Measurements from ENCODE around the gene PMF1. TPM values are rescaled to one million over a fixed set of nuclear protein-coding genes. Genes with fewer than 3 reads are reported as not detected.

Gene PMF1
- 55.3 and 55.9 TPM in 2 replicates for total RNA-seq

GRCh38 chr1:156212833-156213643 lies at the start of gene PMF1:
TSS of gene PMF1 (plus strand) at chr1:156213007. CDS start at chr1:156213016, 9 bp downstream.
- DNase-seq (ENCODE audit: low read depth) (peak; percentile 90), FAIRE-seq (no peak)
- TF ChIP-seq CTCF (IDR thresholded peaks at IDR 0.05; ENCODE audit: insufficient read depth, low read length, severe bottlenecking): no peak
- peak within 1 kb of the TSS; percentile 62 for H3K4me3 ChIP-seq (ENCODE audit: low read depth, low read length)
- H3K36me3 ChIP-seq (ENCODE audit: control insufficient read depth, insufficient read depth, low read length): peaks cover 6% of the 10 kb centered on the region
- no peaks in the 10 kb centered on the region for H3K27me3 ChIP-seq (ENCODE audit: control insufficient read depth, insufficient read depth, low read length)

- peaks cover 3% of the 10 kb centered on the region for H3K36me3 ChIP-seq (ENCODE audit: control insufficient read depth, insufficient read depth, low read length)
- no peak overlapping the region for H3K4me3 ChIP-seq (ENCODE audit: low read depth, low read length)
- DNase-seq (ENCODE audit: low read depth) (no peak), FAIRE-seq (no peak)
- TF ChIP-seq CTCF (IDR thresholded peaks at IDR 0.05; ENCODE audit: insufficient read depth, low read length, severe bottlenecking): no peak
- H3K27me3 ChIP-seq (ENCODE audit: control insufficient read depth, insufficient read depth, low read length): no peaks in the 10 kb centered on the region
Observed at GRCh38 chr1:156163712-156164111, 49.1 kb upstream of the PMF1 start.

- H3K36me3 ChIP-seq (ENCODE audit: control insufficient read depth, insufficient read depth, low read length): peaks cover 6% of the 10 kb centered on the region
- TF ChIP-seq CTCF (IDR thresholded peaks at IDR 0.05; ENCODE audit: insufficient read depth, low read length, severe bottlenecking): no peak
- H3K27me3 ChIP-seq (ENCODE audit: control insufficient read depth, insufficient read depth, low read length): no peaks in the 10 kb centered on the region
- FAIRE-seq (no peak), DNase-seq (ENCODE audit: low read depth) (no peak)
- no peak overlapping the region for H3K4me3 ChIP-seq (ENCODE audit: low read depth, low read length)
Observed at GRCh38 chr1:156164125-156164831, 48.5 kb upstream of the PMF1 start.

- no peak overlapping the region for H3K4me3 ChIP-seq (ENCODE audit: low read depth, low read length)
- peaks cover 6% of the 10 kb centered on the region for H3K36me3 ChIP-seq (ENCODE audit: control insufficient read depth, insufficient read depth, low read length)
- DNase-seq (ENCODE audit: low read depth): no peak
- no peaks in the 10 kb centered on the region for H3K27me3 ChIP-seq (ENCODE audit: control insufficient read depth, insufficient read depth, low read length)
- no peak for TF ChIP-seq CTCF (IDR thresholded peaks at IDR 0.05; ENCODE audit: insufficient read depth, low read length, severe bottlenecking)
- FAIRE-seq: no peak
Observed at GRCh38 chr1:156165083-156165482, 47.7 kb upstream of the PMF1 start.

- no peaks in the 10 kb centered on the region for H3K27me3 ChIP-seq (ENCODE audit: control insufficient read depth, insufficient read depth, low read length)
- no peak for TF ChIP-seq CTCF (IDR thresholded peaks at IDR 0.05; ENCODE audit: insufficient read depth, low read length, severe bottlenecking)
- H3K36me3 ChIP-seq (ENCODE audit: control insufficient read depth, insufficient read depth, low read length): peaks cover 8% of the 10 kb centered on the region
- FAIRE-seq (no peak), DNase-seq (ENCODE audit: low read depth) (no peak)
- no peak overlapping the region for H3K4me3 ChIP-seq (ENCODE audit: low read depth, low read length)
Observed at GRCh38 chr1:156167536-156167935, 45.3 kb upstream of the PMF1 start.
